Measurements from ENCODE around the gene EML6. TPM values are rescaled to one million over a fixed set of nuclear protein-coding genes. Genes with fewer than 3 reads are reported as not detected.

The EML6 gene
- total RNA-seq, 2 donors from 2014 or later = 1.4 to 2.1 TPM

GRCh38 chr2:54859997-54860701, 136.7 kb downstream of the EML6 start:
- WGBS, 2 experiments (ENCODE audit: insufficient coverage in 1 of 2, insufficient read length in 1 of 2) = 90 to 100% methylated on average over 2 to 7 of the region's 7 CpGs
- no peak for DNase-seq
- H3K27ac ChIP-seq (ENCODE audit: low read depth, low read length) = no peak overlapping the region

DNA sequence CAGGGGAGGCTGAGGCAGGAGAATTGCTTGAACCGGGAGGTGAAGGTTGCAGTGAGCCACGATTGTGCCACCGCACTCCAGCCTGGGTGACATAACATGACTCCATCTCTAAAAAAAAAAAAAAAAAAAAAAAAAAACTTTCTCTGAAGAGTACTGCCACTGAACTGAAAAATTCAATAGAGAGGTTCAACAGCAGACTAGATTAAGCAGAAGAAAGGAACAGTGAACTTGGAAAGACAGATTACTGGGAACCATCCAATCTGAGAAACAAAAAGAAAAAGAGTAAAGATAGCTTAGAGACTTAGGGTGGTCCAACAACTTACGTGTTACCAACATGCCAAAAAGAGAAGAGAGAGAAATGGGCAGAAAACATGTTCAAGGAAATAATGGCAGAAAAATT, 138.8 kb downstream of the EML6 start:
- no peaks in the 10 kb centered on the region for H3K27me3 ChIP-seq (ENCODE audit: control insufficient read depth, insufficient read depth, low read length, poor library complexity, severe bottlenecking)
- H3K4me1 ChIP-seq (ENCODE audit: control insufficient read depth, insufficient read depth, low read length) = no peaks in the 10 kb centered on the region
- H3K27ac ChIP-seq (ENCODE audit: low read depth, low read length) = no peak overlapping the region
- no peaks in the 10 kb centered on the region for H3K27me3 Mint-ChIP-seq (ENCODE audit: insufficient read depth)
- no peaks in the 10 kb centered on the region for H3K36me3 Mint-ChIP-seq (ENCODE audit: low read depth)
- H3K9me3 ChIP-seq (ENCODE audit: control insufficient read depth, low read length) = no peaks in the 10 kb centered on the region
- no peaks in the 10 kb centered on the region for H3K4me1 Mint-ChIP-seq
- no peak overlapping the region for H3K4me3 Mint-ChIP-seq
- TF ChIP-seq, protein P1, sequence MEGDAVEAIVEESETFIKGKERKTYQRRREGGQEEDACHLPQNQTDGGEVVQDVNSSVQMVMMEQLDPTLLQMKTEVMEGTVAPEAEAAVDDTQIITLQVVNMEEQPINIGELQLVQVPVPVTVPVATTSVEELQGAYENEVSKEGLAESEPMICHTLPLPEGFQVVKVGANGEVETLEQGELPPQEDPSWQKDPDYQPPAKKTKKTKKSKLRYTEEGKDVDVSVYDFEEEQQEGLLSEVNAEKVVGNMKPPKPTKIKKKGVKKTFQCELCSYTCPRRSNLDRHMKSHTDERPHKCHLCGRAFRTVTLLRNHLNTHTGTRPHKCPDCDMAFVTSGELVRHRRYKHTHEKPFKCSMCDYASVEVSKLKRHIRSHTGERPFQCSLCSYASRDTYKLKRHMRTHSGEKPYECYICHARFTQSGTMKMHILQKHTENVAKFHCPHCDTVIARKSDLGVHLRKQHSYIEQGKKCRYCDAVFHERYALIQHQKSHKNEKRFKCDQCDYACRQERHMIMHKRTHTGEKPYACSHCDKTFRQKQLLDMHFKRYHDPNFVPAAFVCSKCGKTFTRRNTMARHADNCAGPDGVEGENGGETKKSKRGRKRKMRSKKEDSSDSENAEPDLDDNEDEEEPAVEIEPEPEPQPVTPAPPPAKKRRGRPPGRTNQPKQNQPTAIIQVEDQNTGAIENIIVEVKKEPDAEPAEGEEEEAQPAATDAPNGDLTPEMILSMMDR (conservative IDR thresholded peaks at IDR 0.05) = no peak
- H3K27ac Mint-ChIP-seq = no peak overlapping the region
- no peak overlapping the region for H3K9ac ChIP-seq (ENCODE audit: extremely low read depth, low read length, poor library complexity, severe bottlenecking)
- DNase-seq = no peak
- H3K9me3 Mint-ChIP-seq = no peaks in the 10 kb centered on the region
- 79 to 100% methylated on average over 1 to 4 of the region's 4 CpGs for WGBS, 2 experiments (ENCODE audit: insufficient coverage in 1 of 2, insufficient read length in 1 of 2)
- no peaks in the 10 kb centered on the region for H3K36me3 ChIP-seq (ENCODE audit: control insufficient read depth, insufficient read depth, low read length)
- no peak overlapping the region for H3K4me3 ChIP-seq (ENCODE audit: low read length)

More at GRCh38 chr2:54859997-54860701, 136.7 kb downstream of the EML6 start:
- Mint-ChIP-seq H3K27ac (no peak overlapping the region), H3K36me3 (ENCODE audit: low read depth) (no peaks in the 10 kb centered on the region), H3K27me3 (ENCODE audit: insufficient read depth) (no peaks in the 10 kb centered on the region), H3K4me1 (peaks cover 2% of the 10 kb centered on the region), H3K4me3 (no peak overlapping the region), H3K9me3 (no peaks in the 10 kb centered on the region)
- H3K4me3 ChIP-seq (ENCODE audit: low read length) = no peak overlapping the region
- no peaks in the 10 kb centered on the region for H3K36me3 ChIP-seq (ENCODE audit: control insufficient read depth, insufficient read depth, low read length)
- H3K27me3 ChIP-seq (ENCODE audit: control insufficient read depth, insufficient read depth, low read length, poor library complexity, severe bottlenecking) = no peaks in the 10 kb centered on the region
- H3K9me3 ChIP-seq (ENCODE audit: control insufficient read depth, low read length) = no peaks in the 10 kb centered on the region
- TF ChIP-seq, protein P1 (conservative IDR thresholded peaks at IDR 0.05) = no peak
- H3K4me1 ChIP-seq (ENCODE audit: control insufficient read depth, insufficient read depth, low read length) = no peaks in the 10 kb centered on the region
- no peak overlapping the region for H3K9ac ChIP-seq (ENCODE audit: extremely low read depth, low read length, poor library complexity, severe bottlenecking)

GRCh38 chr2:54862742-54863141, 139.3 kb downstream of the EML6 start:
- H3K27ac Mint-ChIP-seq = no peak overlapping the region
- no peaks in the 10 kb centered on the region for H3K27me3 Mint-ChIP-seq (ENCODE audit: insufficient read depth)
- H3K36me3 Mint-ChIP-seq (ENCODE audit: low read depth) = no peaks in the 10 kb centered on the region
- no peak overlapping the region for H3K9ac ChIP-seq (ENCODE audit: extremely low read depth, low read length, poor library complexity, severe bottlenecking)
- no peaks in the 10 kb centered on the region for H3K27me3 ChIP-seq (ENCODE audit: control insufficient read depth, insufficient read depth, low read length, poor library complexity, severe bottlenecking)
- H3K27ac ChIP-seq (ENCODE audit: low read depth, low read length) = no peak overlapping the region
- no peaks in the 10 kb centered on the region for H3K9me3 ChIP-seq (ENCODE audit: control insufficient read depth, low read length)
- H3K9me3 Mint-ChIP-seq = no peaks in the 10 kb centered on the region
- TF ChIP-seq, protein P1 (conservative IDR thresholded peaks at IDR 0.05) = no peak
- no peaks in the 10 kb centered on the region for H3K36me3 ChIP-seq (ENCODE audit: control insufficient read depth, insufficient read depth, low read length)
- no peak for DNase-seq
- H3K4me1 Mint-ChIP-seq = no peaks in the 10 kb centered on the region
- H3K4me3 ChIP-seq (ENCODE audit: low read length) = no peak overlapping the region
- no peak overlapping the region for H3K4me3 Mint-ChIP-seq
- WGBS, 2 experiments (ENCODE audit: insufficient coverage in 1 of 2, insufficient read length in 1 of 2) = 85 to 100% methylated on average over 2 of the region's 2 CpGs
- H3K4me1 ChIP-seq (ENCODE audit: control insufficient read depth, insufficient read depth, low read length) = no peaks in the 10 kb centered on the region

Measured in endodermal cell (in vitro differentiated cells).